Measurements from ENCODE around the gene SPAST.
"Not testable (repeated sequence)": the region's sequence is repeated elsewhere in the genome, so short reads cannot be mapped to it uniquely, and the experiment has no call there.

Gene SPAST

GRCh38 chr2:32063310-32064020 lies at the start of gene SPAST:
TSS of gene SPAST (plus strand) at chr2:32063556. CDS start at chr2:32063832, 276 bp downstream.
- DNase-seq = peak; percentile 96

- not testable (repeated sequence) for DNase-seq
These were observed 44.4 kb upstream of the SPAST start for GRCh38 chr2:32018789-32019482.

GRCh38 chr2:32034198-32034887 lies 29.0 kb upstream of the SPAST start:
- peak; percentile 16 for DNase-seq

- peak; percentile 91 for DNase-seq
These were observed 23.7 kb upstream of the SPAST start, which contains the start of gene DPY30 for GRCh38 chr2:32039447-32040219. TSS of gene DPY30 (minus strand) at chr2:32039805. CDS start at chr2:32039456, 349 bp downstream.

- no peak for DNase-seq
These were observed 19.8 kb upstream of the SPAST start for GRCh38 chr2:32043561-32043960.

GRCh38 chr2:32051836-32052439 lies 11.4 kb upstream of the SPAST start:
- DNase-seq = no peak

GRCh38 chr2:32054583-32054982 lies 8.8 kb upstream of the SPAST start:
- not testable (repeated sequence) for DNase-seq

- no peak for DNase-seq
These were observed 5.2 kb upstream of the SPAST start for GRCh38 chr2:32058130-32058529.

GRCh38 chr2:32060266-32060665 lies 3.1 kb upstream of the SPAST start:
- no peak for DNase-seq

GRCh38 chr2:32061430-32061829 lies 1.9 kb upstream of the SPAST start:
- no peak for DNase-seq

- peak; percentile 31 for DNase-seq
These were observed 1.1 kb upstream of the SPAST start for GRCh38 chr2:32061973-32062861.

GRCh38 chr2:32064021-32064601 lies 755 bp downstream of the SPAST start:
- peak; percentile 49 for DNase-seq

- DNase-seq = no peak
These were observed 1.4 kb downstream of the SPAST start for GRCh38 chr2:32064713-32065112.

GRCh38 chr2:32067549-32067948 lies 4.2 kb downstream of the SPAST start:
- no peak for DNase-seq

GRCh38 chr2:32074134-32074506 lies 10.8 kb downstream of the SPAST start:
- no peak for DNase-seq

- no peak for DNase-seq
These were observed 32.3 kb downstream of the SPAST start for GRCh38 chr2:32095671-32096070.

GRCh38 chr2:32108111-32108510 lies 44.8 kb downstream of the SPAST start:
- DNase-seq = no peak

GRCh38 chr2:32118055-32118454 lies 54.7 kb downstream of the SPAST start:
- DNase-seq = no peak

GRCh38 chr2:32119161-32119560 lies 55.8 kb downstream of the SPAST start:
- DNase-seq = no peak

- no peak for DNase-seq
These were observed 61.3 kb downstream of the SPAST start for GRCh38 chr2:32124660-32125059.

GRCh38 chr2:32128636-32129035 lies 65.3 kb downstream of the SPAST start:
- no peak for DNase-seq

Data from MV-4-11 (cell line).